GM19035 (cell line): Measurements from ENCODE around the gene SLC22A31.
"Not testable (repeated sequence)": the region's sequence is repeated elsewhere in the genome, so short reads cannot be mapped to it uniquely, and the experiment has no call there.

Source experiments
- ATAC-seq: cut with Tn5 transposase; IDR thresholded peaks from one replicate; pipeline ENCODE4 v1.9.1; 2021; ENCODE audit not compliant: unreplicated experiment

Gene SLC22A31

DNA sequence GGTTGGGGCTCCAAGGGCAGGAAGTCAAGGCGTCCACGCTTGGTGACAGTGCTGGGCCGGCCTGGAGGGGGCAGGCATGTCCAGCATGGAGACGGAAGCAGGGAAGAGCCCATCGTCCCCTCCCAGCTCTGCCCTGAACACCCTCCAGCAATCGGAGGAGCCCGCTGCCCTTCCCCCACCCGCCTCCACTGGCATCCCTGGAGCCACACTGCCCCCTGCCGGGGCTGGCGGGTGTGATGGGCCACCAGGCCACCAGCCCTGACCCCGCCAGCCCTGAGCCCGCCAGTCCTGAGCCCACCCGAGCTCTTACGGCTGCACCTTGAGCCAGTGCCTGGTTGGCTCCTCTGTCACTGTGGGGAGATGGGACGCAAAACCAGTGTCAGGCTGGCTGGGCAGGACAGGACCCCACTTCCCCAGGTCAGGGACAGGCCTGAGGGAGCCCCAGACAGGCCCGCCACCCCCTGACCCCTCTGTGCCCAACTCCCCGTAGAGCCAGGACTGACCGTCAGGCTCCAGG is 32.9 kb downstream of the SLC22A31 start:
- ATAC-seq, result no peak

DNA sequence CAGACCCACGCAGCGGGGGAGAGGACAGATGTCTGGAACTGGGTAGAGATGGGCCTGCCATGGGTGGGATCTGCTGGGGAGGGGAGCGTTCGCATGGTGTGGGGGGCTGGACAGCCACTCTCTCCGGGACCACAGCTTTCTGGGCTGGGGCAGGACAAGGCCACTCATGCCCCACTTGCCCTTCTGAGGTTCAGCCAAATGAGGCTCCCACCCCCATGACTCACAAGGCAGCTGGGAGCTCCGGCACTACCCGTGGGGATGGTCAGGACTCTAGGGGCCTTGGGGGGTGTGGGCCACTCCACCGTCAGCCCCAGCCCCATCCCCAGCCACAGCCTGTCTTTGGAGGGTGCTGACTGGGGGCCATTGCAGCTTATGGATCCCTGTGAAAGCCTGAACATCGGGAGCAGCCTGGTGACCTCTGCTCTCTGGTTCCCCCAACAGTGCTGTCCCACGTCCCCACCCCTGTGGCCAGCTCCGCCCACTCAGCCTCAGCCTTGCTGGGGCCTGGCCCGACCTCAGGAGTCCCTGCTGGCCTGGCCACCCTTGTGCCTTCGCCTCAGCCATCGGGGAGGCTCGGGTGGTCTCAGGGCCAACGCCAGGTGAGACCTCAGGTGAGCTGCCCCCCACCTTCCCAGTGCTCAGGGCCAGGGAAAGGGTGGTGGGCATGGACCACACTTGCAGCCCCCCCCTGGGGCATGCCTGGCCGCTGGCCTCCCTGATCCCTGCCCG is 33.5 kb downstream of the SLC22A31 start:
- ATAC-seq, result no peak

DNA sequence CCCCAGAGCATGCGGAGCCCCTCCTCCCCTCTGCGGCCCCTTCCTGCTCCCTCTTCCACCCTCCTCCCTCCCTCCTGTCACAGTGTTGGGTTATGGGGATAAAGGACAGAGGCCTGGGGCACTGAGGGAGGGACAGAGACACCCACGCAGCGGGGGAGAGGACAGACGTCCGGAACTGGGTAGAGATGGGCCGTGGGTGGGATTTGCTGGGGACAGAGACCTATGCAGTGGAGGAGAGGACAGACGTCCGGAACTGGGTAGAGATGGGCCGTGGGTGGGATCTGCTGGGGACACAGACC is 34.7 kb downstream of the SLC22A31 start:
- ATAC-seq, result not testable (repeated sequence)

DNA sequence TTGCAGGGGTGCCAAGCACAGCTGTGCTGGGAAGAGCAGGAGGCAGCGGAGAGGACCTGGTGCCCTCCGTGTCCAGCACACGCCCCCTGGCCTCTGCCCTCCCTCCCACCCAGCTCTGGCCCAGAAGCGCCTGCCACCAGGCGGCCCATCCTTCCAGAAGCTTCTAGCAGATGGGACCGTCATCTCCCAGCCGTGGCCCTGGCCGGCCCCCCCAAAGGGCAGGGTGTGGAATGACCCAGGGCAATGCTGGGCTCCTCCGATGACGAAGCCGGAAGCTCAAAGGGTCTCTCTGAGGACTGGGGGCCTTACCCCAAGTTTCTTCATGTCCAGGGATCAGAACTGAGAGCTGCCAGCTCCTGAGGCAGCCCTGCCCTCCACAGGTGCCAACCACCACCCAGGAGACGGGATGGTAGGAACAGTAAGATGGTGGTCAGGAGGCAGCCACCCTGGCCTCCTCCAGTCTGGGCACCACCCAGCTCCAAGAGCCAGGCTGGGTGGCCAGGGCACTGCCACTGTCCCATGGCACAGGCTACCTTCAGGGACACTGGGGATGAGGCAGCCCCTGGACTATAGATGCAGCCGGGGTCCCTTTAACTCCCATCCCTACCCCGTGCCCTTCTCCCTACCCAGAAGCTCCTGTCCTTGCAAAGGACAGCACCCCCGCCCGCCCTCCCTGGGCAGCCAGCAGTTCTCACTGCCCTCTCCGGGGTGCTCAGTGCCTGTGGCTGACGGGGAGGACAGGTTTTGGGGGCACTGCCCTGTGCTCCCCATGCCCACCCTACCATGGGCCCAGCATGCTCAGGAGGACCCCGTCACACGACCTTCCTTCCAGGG is 35.3 kb downstream of the SLC22A31 start:
- no peak for ATAC-seq

DNA sequence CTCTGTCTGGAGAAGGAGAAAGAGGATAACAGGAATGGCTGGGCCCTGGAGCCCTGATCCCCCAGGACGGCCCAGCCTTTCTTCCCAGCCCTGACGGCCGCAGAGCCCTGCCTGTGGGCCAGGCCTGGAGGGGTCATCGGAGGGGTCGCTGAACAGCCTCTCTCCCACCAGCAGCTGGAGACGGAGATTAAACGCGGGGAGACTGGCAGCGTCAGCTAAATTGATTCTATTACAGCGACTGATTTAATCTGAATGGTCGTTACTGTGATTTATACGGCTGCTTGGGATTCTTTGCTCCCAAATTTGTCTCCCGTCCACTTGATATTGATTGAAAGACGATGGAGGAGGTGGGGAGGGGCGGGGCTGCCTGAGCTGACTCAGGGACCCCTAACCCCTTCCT is 35.9 kb downstream of the SLC22A31 start:
- no peak for ATAC-seq

DNA sequence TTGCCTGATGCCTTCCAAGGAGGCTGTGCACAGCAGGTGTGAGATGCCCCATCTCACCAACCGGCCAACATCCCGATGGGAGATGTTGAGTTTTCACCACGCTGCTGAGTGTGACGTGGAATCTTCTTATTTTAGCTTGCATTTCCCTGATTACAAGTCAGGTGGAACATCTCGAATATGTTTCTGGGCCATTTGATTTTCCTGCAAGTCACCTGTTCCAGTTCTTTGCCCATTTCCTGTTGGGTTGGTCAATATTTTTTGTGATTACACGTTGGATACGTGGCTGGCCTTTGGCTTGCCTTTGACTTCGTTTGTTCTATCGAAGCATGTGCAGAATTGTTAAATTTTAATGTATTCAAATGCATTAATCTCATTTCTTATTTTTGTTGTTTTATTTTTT is 37.0 kb downstream of the SLC22A31 start:
- ATAC-seq, result no peak

DNA sequence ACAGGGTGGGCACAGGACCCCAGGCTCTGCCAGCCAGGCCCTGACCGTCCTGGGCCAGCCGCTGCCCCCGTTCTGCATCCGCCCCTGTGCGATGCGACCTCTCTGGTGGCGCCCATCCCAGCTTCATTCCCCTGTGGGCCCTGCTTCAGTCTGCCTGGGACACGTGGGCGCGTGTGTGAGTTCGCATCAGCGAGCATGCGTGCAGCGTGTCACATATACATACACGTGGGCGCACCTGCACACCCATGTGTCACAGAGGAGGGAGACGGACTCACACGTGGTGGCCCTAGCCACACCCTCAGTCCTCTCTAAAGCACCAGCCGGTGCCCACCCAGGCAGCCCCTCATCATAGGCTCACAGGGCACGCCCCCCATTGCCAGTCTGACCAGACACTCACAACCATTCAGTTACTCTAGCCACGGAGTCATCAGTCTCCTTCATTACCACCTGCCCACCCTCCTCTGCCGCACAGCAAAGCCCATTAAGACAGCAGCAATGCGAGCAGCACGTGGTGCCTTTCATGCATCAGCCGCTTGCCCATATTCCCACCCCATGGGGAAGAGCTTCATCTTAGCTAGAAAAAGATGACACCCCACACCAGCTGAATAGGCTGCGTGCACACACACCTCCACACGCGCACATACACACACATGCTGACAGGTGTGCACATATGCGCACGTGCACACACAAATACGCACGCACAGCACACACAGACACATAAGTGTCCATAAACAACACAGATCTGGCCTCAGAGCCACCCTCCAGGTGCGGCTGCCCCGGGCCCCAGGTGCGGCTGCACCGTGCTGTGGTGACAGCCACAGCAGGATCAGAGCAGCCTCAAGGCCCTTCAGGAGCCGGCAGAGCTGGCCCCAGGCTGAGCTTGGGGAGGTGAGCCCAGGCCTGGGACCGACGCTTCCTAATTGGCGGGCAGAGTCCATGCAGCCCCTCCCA is 38.3 kb downstream of the SLC22A31 start:
- no peak for ATAC-seq

DNA sequence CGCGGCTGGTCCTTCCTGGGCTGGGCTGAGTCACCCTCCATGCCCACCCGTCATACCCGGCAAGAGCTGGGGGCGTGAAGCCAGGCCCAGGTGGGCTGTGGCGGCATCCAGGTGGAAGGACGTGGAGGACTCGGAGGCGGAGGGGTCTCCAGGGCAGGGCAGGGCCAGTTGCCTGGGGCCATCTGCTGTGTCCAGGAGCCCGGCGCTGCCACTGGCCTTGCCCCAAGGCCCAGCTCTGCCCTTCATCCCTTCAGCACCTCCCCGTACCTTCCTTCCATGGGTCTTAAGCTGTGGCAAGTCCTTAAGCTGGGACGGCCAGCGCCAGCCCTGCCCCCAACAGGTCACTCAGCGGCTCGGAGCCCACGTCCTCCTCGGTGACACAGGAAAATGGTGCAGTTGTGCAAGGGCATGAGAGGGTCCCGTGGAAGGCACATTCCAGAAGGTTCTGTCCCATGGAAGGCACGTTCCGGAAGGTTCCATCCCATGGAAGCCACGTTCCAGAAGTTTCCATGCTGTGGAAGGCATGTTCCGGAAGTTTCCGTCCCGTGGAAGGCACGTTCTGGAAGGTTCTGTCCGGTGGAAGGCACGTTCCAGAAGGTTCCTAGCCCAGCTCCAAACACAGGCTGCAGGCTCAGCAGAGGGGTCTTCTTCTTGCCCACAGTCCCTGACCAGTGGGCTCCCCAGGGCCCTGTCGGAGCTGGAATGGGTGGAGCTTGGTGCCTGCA is 39.2 kb downstream of the SLC22A31 start:
- no peak for ATAC-seq

DNA sequence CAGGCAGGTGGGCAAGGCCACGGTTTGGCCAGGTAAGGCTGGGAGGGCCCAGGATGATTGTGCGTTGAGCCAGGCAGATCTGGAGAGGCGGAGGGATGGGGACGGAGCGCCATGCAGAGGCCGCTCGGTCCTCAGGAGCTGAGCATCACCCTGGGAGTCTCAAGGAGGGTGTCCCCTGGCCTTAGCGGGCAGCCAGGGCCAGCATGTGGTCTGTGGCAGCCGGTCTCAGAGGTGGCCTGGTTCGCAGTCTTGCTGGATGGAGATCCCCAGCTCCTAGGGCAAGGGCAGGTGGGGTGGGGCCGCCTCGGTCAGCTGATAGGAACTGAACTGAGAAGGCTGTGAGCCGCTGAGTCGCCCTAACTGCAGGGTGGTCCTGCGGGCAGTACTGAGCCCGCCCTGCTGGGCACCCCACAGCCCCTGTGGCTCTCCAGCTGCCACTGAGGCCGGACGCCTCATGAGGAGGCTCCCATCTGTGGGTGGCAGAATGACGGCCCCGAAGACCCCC is 40.4 kb downstream of the SLC22A31 start:
- ATAC-seq, result no peak

DNA sequence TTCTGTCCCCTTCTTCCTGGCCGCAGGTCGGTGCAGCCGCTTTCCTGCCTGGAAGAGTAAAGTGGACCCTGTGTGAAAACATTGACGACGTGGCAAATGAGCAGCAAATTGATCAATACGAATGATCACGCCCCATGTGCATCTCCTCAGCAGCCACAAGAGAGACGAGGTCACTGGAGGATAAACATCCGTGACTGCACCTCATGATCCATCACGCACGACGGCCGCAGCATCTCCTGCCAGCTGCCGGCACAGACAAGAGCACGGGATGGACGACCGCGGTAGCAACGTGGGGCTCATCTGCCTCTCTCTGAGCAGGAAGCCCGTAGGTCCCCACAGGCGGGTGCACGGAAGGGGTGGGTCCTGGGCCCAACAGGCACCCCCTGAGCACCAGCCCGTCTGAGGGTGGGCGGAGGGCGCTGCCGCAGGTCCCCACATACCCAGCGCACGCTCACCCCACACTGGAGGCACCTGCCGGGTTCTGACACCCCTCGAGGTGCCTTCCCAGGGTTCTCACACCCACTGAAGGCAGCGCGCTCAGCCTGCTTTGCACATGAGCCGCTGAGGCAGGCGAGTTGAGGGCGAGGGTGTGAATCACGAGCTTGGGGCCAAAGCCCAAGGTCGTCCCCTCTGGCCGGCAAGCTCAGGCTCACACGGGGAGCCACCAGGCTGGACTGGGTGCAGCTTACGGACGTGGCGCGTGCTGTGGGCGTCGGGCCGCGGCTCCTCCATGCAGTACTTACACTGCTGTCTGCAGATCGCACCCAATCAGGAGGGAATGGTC is 41.1 kb downstream of the SLC22A31 start:
- ATAC-seq, result no peak

DNA sequence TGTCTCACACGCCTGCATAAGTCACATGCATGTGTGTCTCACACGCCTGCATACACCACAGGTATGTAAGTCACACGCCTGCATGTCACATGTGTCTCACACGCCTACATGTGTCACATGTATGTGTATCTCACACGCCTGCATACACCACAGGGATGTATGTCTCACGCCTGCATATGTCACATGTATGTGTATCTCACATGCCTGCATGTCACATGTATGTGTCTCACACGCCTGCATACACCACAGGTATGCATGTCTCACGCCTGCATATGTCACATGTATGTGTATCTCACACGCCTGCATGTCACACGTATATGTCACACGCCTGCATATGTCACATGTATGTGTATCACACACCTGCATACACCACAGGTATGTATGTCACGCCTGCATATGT is 42.6 kb downstream of the SLC22A31 start:
- ATAC-seq, result no peak

DNA sequence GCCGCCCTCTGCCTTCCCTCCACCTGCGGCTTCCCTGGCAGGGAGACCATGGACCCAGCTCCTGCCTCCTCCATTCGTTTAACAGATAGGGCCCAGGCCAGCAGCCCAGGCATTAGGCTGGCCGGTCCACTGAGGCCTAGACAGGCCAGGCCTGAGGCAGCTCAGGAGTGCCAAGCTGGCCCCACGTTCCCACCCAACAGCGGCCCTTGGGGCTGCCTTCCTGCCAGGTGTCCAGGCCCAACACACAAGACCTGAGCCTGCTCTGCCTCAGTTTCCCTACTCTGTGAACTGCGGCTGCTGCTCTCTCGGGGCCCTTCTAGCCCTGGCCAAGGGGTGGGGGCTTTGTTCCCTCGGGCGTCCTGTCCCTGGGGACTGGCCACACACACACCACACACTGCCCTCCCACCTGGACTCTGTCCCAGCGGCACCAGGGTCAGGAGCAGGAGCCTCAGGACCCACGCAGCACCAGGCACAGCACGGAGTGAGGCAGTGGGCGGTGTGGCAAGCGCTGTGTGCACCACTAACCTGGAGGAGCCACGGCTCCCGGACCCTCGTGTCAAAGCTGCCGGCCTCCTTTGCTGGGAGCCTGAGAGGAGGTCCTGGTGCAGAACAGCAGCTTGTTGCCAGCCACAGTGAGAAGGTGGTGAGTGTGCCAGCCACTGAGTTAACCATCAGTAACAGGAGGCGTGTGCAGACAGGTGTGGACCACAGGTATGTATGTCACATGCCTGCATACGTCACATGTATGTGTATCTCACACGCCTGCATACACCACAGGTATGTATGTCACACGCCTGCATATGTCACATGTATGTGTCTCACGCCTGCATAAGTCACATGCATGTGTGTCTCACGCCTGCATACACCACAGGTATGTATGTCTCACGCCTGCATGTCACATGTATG is 43.3 kb downstream of the SLC22A31 start:
- no peak for ATAC-seq

DNA sequence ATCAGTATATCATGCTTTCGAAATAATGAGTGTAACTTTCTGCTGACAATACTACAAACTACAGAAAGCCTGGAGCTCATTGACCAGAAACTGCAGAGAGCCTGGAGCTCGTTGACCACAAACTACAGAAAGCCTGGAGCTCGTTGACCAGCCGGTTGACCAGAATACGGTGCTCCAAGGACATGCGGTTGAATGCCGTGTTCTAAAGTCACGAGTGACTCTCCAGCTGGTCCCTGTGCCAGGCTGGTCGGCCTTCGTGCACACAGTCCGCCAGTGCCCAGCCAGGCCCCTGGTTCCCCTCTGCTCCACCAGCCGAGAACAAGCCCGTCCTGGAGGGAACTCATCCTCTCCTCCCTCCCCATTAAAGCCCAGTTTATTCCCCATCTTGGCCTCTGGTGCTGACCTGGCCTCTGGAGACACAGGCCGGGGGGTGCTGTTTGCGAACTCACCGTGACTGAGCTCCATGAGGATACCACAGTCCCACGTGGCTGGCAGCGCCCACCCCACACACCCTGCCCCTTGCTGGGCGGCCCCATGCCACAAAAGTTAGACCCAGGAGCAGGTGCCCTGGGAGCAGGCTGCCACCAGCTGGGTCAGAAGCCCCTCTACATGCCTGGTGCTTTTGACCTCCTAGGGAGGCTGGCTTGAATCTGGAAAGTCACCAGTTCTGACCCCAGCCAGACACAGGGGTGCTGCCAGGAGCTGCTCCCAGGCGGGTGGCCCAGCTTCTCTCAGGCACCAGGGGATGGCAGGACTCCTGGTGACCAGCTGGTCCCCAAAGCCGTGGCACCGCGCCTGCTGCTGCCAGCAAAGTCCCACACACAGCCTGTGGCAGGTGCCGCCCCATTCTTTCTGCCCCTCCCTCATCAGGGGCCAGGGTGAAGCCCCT is 44.2 kb downstream of the SLC22A31 start:
- ATAC-seq, result no peak

DNA sequence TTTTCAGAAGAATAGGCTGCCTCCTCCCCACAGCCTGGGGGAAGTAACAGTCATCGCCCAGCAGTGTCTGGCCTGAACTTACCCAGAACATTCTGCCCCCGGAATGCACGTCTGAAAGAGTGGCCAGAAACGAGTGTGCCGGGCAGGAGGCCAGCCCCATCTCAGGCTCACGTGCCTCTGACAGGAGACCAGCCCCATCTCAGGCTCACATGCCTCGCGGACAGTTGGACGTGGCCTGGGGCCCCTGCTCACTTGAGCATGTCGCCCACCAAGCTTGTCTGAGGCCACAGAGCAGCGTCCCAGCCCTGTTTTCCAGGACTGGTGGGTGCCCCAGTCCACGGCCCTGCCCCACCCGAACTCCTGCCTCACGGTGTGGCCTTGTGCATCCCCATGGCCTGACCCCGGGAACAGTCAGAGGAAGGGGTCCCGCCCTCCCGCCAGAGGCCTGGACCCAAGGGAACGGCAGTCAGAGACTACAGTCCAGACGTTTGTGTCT is 45.1 kb downstream of the SLC22A31 start:
- ATAC-seq, result no peak

DNA sequence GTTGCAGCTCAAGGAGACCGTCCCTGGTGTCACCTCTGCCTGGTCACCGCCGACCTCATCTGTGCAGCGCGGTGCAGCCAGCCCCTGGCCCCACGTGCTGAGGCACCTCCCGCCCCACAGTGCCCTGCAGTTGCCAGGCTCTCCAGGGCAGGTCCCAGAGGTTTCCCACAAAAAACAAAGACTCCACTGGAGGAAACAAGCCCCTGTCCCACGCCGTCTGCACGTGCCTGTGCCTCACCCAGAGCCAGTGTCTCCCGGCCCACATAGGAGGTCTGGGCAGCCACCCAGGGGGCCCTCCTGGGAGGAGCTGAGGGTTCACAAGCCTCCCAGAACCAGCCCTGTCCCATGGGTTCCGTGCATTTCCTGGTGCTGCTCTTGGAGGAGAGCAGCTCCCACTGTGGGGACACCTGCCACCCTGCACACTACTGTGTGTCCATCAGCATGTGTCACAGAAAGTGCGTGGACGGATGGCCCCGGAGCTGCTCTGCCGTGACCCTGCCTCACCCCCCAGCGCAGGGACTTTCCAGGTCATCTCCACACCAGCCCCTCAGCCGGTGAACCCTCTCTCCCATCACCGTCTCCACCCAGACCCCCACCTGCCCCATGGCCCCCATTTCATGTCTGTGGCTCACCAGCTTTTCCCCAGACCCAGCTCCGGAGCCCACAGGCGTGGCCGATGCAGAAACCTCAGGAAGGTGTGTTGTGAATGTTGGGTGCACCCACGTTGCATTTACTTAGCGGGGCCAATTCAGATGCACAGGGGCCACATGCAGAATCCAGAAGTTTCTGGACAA is 45.8 kb downstream of the SLC22A31 start:
- no peak for ATAC-seq

DNA sequence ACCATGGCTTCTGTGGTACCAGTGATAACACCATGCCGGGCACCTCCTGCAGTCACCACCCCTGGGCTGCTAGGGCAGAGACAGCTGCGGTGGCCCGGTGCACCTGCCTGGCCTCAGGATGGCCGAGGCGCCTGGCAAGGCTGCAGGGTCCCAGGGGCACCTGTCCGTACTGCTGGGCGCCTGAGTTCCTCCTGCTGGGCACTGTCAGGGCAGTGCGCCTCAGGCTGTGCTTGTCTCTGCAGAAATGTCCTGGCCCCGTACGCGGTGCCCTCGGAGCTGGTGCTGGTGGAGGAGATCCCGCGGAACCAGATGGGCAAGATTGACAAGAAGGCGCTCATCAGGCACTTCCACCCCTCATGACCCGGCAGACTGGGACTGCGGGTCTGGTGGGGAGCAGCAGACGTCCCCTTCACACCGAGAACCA is 46.5 kb downstream of the SLC22A31 start:
- ATAC-seq, result no peak
